Mesothelial cell of epicardium (in vitro differentiated cells): ENCODE data around the gene PLA2G2D. TPM values are rescaled to one million over a fixed set of nuclear protein-coding genes. Genes with fewer than 3 reads are reported as not detected.
A peak's percentile ranks its signal among the peaks of the same experiment; 100 is the strongest.

Source experiments
- DNase-seq, 2 experiments: peaks; one replicate each; pipeline ENCODE4 v3.0.0; 2021; ENCODE audit warnings: low spot score in 2 of 2; ENCODE audit not compliant: unreplicated experiment in 2 of 2
- H3K27ac Mint-ChIP-seq: 2 replicates; pipeline ENCODE4 v1.8.0; 2021; ENCODE audit warnings: mixed read lengths
- H3K27me3 Mint-ChIP-seq: 2 replicates; pipeline ENCODE4 v1.8.0; 2021; ENCODE audit warnings: low read depth, mixed read lengths
- H3K36me3 Mint-ChIP-seq: 2 replicates; pipeline ENCODE4 v1.8.0; 2021; ENCODE audit warnings: mixed read lengths
- H3K4me1 Mint-ChIP-seq: 2 replicates; pipeline ENCODE4 v1.8.0; 2021; ENCODE audit warnings: mixed read lengths
- H3K4me3 Mint-ChIP-seq: 2 replicates; pipeline ENCODE4 v1.8.0; 2021; ENCODE audit warnings: mild to moderate bottlenecking, moderate library complexity, mixed read lengths
- H3K9me3 Mint-ChIP-seq: 2 replicates; pipeline ENCODE4 v1.8.0; 2021; ENCODE audit warnings: mixed read lengths
- CTCF ChIP-seq: fragments of 200-600 bp; sonication (generic); IDR thresholded peaks from one replicate; pipeline ENCODE4 v1.5.0; 2021; ENCODE audit warnings: antibody characterized with exemption; ENCODE audit not compliant: unreplicated experiment
- total RNA-seq: library from RNA; stranded (reverse); gene quantifications from 3 replicates; pipeline ENCODE4 v1.2.1, GENCODE V29; 2021

The PLA2G2D gene
- total RNA-seq, 1 donor from 2014 or later, result not detected

GRCh38 chr1:20090119-20090518, 29.2 kb downstream of the PLA2G2D start:
- Mint-ChIP-seq H3K27ac (no peak overlapping the region), H3K4me3 (no peak overlapping the region), H3K36me3 (no peaks in the 10 kb centered on the region), H3K27me3 (peaks cover 30% of the 10 kb centered on the region), H3K9me3 (no peaks in the 10 kb centered on the region), H3K4me1 (peaks cover under 1% of the 10 kb centered on the region)
- no peak for TF ChIP-seq CTCF
- no peak for DNase-seq

GRCh38 chr1:20089328-20090077, 29.8 kb downstream of the PLA2G2D start:
- H3K9me3 Mint-ChIP-seq, result no peaks in the 10 kb centered on the region
- DNase-seq, result no peak
- H3K27me3 Mint-ChIP-seq, result peaks cover 30% of the 10 kb centered on the region
- no peak overlapping the region for H3K27ac Mint-ChIP-seq
- TF ChIP-seq CTCF, result no peak
- no peaks in the 10 kb centered on the region for H3K36me3 Mint-ChIP-seq
- peaks cover 7% of the 10 kb centered on the region for H3K4me1 Mint-ChIP-seq
- no peak overlapping the region for H3K4me3 Mint-ChIP-seq

GRCh38 chr1:20087668-20088067, 31.7 kb downstream of the PLA2G2D start:
- Mint-ChIP-seq H3K4me1 (peaks cover 10% of the 10 kb centered on the region), H3K36me3 (no peaks in the 10 kb centered on the region), H3K27ac (no peak overlapping the region), H3K27me3 (peaks cover 23% of the 10 kb centered on the region), H3K9me3 (no peaks in the 10 kb centered on the region), H3K4me3 (no peak overlapping the region)
- DNase-seq, result no peak
- peak; percentile 18 for TF ChIP-seq CTCF

- no peak for TF ChIP-seq CTCF
- H3K4me1 Mint-ChIP-seq, result peaks cover 10% of the 10 kb centered on the region
- no peak for DNase-seq
- H3K4me3 Mint-ChIP-seq, result no peak overlapping the region
- peaks cover 14% of the 10 kb centered on the region for H3K27me3 Mint-ChIP-seq
- no peaks in the 10 kb centered on the region for H3K9me3 Mint-ChIP-seq
- no peak overlapping the region for H3K27ac Mint-ChIP-seq
- no peaks in the 10 kb centered on the region for H3K36me3 Mint-ChIP-seq
Observed at GRCh38 chr1:20086800-20087199, 32.5 kb downstream of the PLA2G2D start.

- no peak for DNase-seq
- no peaks in the 10 kb centered on the region for H3K36me3 Mint-ChIP-seq
- no peak for TF ChIP-seq CTCF
Observed at GRCh38 chr1:20083178-20083944, 36.0 kb downstream of the PLA2G2D start.

More at GRCh38 chr1:20083178-20083944, 36.0 kb downstream of the PLA2G2D start:
- Mint-ChIP-seq H3K4me3 (no peak overlapping the region), H3K27me3 (no peaks in the 10 kb centered on the region), H3K27ac (no peak overlapping the region), H3K4me1 (peaks cover 16% of the 10 kb centered on the region), H3K9me3 (no peaks in the 10 kb centered on the region)
